ENCODE data around the gene NAV3.
A peak's percentile ranks its signal among the peaks of the same experiment; 100 is the strongest.

NAV3 gene

GRCh38 chr12:78177298-78177697 is 346.6 kb downstream of the NAV3 start:
- H3K27me3 ChIP-seq (replicated peaks in 2 of 5; ENCODE audit: control insufficient read depth in 4 of 5, insufficient read depth in 5 of 5, low read length in 4 of 5) = peaks cover 0 to 2% (median 0%) of the 10 kb centered on the region in 5 experiments
- no peak overlapping the region for H3K4me3 ChIP-seq (ENCODE audit: control insufficient read depth in 1 of 7, extremely low read depth in 1 of 7, insufficient read depth in 4 of 7, low read depth in 2 of 7, low read length in 6 of 7)
- H3K4me1 ChIP-seq (ENCODE audit: control extremely low read depth in 1 of 4, control insufficient read depth in 4 of 4, insufficient read depth in 4 of 4, low read length in 3 of 4) = no peaks in the 10 kb centered on the region
- H3K36me3 ChIP-seq (ENCODE audit: control insufficient read depth in 4 of 4, insufficient read depth in 4 of 4, low read length in 3 of 4) = no peaks in the 10 kb centered on the region
- DNase-seq = no peak
- H3K9me3 ChIP-seq (ENCODE audit: control extremely low read depth in 1 of 5, control insufficient read depth in 4 of 5, insufficient read depth in 2 of 5, low read depth in 1 of 5, low read length in 4 of 5) = no peaks in the 10 kb centered on the region
- CTCF ChIA-PET = no interaction called here
- H3K27ac ChIP-seq (ENCODE audit: insufficient read depth in 1 of 2, low read depth in 1 of 2, low read length in 2 of 2, poor library complexity in 1 of 2, severe bottlenecking in 2 of 2) = no peak overlapping the region
- WGBS (ENCODE audit: insufficient coverage) = 92% methylated on average over 2 of the region's 3 CpGs
- POLR2A ChIA-PET = no interaction called here

DNA sequence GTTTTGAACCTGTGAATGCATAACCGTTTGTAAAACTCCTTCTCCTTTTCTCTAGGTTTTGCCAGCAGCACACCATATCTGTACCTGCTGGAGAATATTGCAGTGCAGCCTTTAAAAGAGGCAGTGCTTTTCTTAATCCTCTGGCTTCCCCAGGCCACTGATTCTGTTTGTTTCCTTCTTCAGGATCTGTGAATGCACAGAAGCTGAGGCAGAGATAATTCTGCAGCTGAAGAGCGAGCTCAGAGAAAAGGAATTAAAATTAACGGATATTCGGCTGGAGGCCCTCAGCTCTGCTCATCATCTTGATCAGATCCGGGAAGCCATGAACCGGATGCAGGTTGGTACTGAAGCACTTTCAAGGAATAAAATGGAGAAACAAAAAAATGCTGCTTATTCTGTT is 348.7 kb downstream of the NAV3 start:
- CTCF ChIA-PET = no interaction called here
- WGBS (ENCODE audit: insufficient coverage) = 70% methylated on average over 6 of the region's 6 CpGs
- Histone ChIP-seq H3K4me3 (ENCODE audit: control insufficient read depth in 1 of 7, extremely low read depth in 1 of 7, insufficient read depth in 4 of 7, low read depth in 2 of 7, low read length in 6 of 7) (no peak overlapping the region), H3K9me3 (ENCODE audit: control extremely low read depth in 1 of 5, control insufficient read depth in 4 of 5, insufficient read depth in 2 of 5, low read depth in 1 of 5, low read length in 4 of 5) (no peaks in the 10 kb centered on the region), H3K36me3 (ENCODE audit: control insufficient read depth in 4 of 4, insufficient read depth in 4 of 4, low read length in 3 of 4) (no peaks in the 10 kb centered on the region), H3K4me1 (ENCODE audit: control extremely low read depth in 1 of 4, control insufficient read depth in 4 of 4, insufficient read depth in 4 of 4, low read length in 3 of 4) (no peaks in the 10 kb centered on the region), H3K27me3 (replicated peaks in 2 of 5; ENCODE audit: control insufficient read depth in 4 of 5, insufficient read depth in 5 of 5, low read length in 4 of 5) (peaks cover 0 to 2% (median 0%) of the 10 kb centered on the region in 5 experiments), H3K27ac (ENCODE audit: insufficient read depth in 1 of 2, low read depth in 1 of 2, low read length in 2 of 2, poor library complexity in 1 of 2, severe bottlenecking in 2 of 2) (no peak overlapping the region)
- POLR2A ChIA-PET = no interaction called here
- DNase-seq = no peak

DNA sequence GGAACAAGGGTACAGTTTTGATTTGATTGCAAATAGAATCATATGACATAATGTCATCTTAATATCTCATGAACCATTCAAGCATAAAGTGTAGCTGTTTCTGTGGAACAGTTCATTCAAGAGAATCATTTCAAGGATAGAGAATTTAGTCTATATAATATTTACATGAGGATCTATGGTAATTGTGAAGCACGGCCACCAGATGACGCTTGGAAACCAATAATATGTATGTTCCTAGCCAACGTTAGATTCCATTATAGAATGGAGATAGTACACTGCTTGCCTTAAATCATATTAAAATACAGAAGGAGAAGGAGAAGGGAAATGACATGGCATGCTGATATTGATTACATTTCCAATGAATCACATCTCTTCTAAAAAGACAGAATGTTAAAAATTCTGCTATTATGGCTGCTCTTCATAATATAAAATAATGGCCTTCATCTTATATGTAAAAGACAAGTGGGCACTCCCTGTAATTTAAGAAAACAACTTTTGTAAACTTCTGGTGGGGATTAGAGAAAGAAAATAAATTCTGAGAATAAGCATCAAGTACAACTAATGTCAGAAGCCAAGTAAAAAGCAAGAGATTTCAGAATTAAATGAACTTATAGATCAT is 351.0 kb downstream of the NAV3 start:
- Histone ChIP-seq H3K4me1 (ENCODE audit: control extremely low read depth in 1 of 4, control insufficient read depth in 4 of 4, insufficient read depth in 4 of 4, low read length in 3 of 4) (no peaks in the 10 kb centered on the region), H3K27me3 (replicated peaks in 2 of 5; ENCODE audit: control insufficient read depth in 4 of 5, insufficient read depth in 5 of 5, low read length in 4 of 5) (peaks cover 0 to 2% (median 0%) of the 10 kb centered on the region in 5 experiments), H3K27ac (ENCODE audit: insufficient read depth in 1 of 2, low read depth in 1 of 2, low read length in 2 of 2, poor library complexity in 1 of 2, severe bottlenecking in 2 of 2) (no peak overlapping the region), H3K4me3 (ENCODE audit: control insufficient read depth in 1 of 7, extremely low read depth in 1 of 7, insufficient read depth in 4 of 7, low read depth in 2 of 7, low read length in 6 of 7) (no peak overlapping the region), H3K9me3 (ENCODE audit: control extremely low read depth in 1 of 5, control insufficient read depth in 4 of 5, insufficient read depth in 2 of 5, low read depth in 1 of 5, low read length in 4 of 5) (no peaks in the 10 kb centered on the region), H3K36me3 (ENCODE audit: control insufficient read depth in 4 of 4, insufficient read depth in 4 of 4, low read length in 3 of 4) (no peaks in the 10 kb centered on the region)
- ChIA-PET CTCF (no interaction called here), POLR2A (no interaction called here)
- no CpG with 5 or more reads among the region's 3 CpGs for WGBS (ENCODE audit: insufficient coverage)
- DNase-seq = peak in 2 of 3 donors; percentile 25 to 26

DNA sequence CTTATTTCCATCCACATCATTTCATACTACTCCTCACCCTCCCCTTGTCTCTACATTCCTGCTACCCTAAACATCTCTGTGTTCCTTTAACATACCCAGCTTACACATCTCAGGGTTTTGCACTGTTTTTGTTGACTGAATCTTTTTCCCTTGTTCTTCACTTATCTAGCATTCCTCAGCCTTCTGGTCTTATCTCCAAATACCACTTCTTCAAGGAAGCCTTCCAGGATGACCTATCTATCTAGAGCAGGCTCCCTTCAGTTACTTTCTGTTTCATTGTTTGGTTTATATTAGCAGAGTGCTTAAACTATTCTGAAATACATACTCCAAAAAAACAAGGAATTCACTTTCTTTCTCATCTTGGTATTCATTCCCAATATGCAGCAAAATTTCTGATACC is 353.1 kb downstream of the NAV3 start:
- DNase-seq = peak in 1 of 3 donors; percentile 0
- Histone ChIP-seq H3K27me3 (replicated peaks in 2 of 5; ENCODE audit: control insufficient read depth in 4 of 5, insufficient read depth in 5 of 5, low read length in 4 of 5) (peaks cover 0 to 2% (median 0%) of the 10 kb centered on the region in 5 experiments), H3K27ac (ENCODE audit: insufficient read depth in 1 of 2, low read depth in 1 of 2, low read length in 2 of 2, poor library complexity in 1 of 2, severe bottlenecking in 2 of 2) (no peak overlapping the region), H3K4me1 (ENCODE audit: control extremely low read depth in 1 of 4, control insufficient read depth in 4 of 4, insufficient read depth in 4 of 4, low read length in 3 of 4) (no peaks in the 10 kb centered on the region), H3K36me3 (ENCODE audit: control insufficient read depth in 4 of 4, insufficient read depth in 4 of 4, low read length in 3 of 4) (no peaks in the 10 kb centered on the region), H3K9me3 (ENCODE audit: control extremely low read depth in 1 of 5, control insufficient read depth in 4 of 5, insufficient read depth in 2 of 5, low read depth in 1 of 5, low read length in 4 of 5) (no peaks in the 10 kb centered on the region), H3K4me3 (ENCODE audit: control insufficient read depth in 1 of 7, extremely low read depth in 1 of 7, insufficient read depth in 4 of 7, low read depth in 2 of 7, low read length in 6 of 7) (no peak overlapping the region)
- CTCF ChIA-PET = no interaction called here
- POLR2A ChIA-PET = no interaction called here

DNA sequence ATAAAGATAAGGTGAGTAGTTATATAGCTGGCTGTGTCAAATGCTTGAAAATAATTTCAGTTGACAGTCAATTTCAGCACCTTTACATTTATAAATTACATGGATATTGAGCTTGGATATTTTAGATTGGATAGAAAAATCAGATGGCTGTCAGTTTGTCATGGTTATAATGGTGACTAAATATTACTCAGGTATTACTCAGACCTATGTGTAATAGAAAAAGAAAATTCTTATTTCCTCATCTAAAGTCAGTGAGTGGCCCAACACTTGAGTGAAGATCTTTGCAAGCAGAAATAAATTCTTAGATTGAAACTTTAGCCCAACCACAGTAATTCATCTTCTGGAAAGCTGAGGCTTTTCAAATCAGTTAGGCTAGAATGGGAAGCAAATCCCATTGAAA is 354.4 kb downstream of the NAV3 start:
- ChIA-PET POLR2A (no interaction called here), CTCF (no interaction called here)
- no peaks in the 10 kb centered on the region for H3K4me1 ChIP-seq (ENCODE audit: control extremely low read depth in 1 of 4, control insufficient read depth in 4 of 4, insufficient read depth in 4 of 4, low read length in 3 of 4)
- H3K9me3 ChIP-seq (ENCODE audit: control extremely low read depth in 1 of 5, control insufficient read depth in 4 of 5, insufficient read depth in 2 of 5, low read depth in 1 of 5, low read length in 4 of 5) = no peaks in the 10 kb centered on the region
- peaks cover 0 to 2% (median 0%) of the 10 kb centered on the region in 5 experiments for H3K27me3 ChIP-seq (replicated peaks in 2 of 5; ENCODE audit: control insufficient read depth in 4 of 5, insufficient read depth in 5 of 5, low read length in 4 of 5)
- no peak overlapping the region for H3K27ac ChIP-seq (ENCODE audit: insufficient read depth in 1 of 2, low read depth in 1 of 2, low read length in 2 of 2, poor library complexity in 1 of 2, severe bottlenecking in 2 of 2)
- no peaks in the 10 kb centered on the region for H3K36me3 ChIP-seq (ENCODE audit: control insufficient read depth in 4 of 4, insufficient read depth in 4 of 4, low read length in 3 of 4)
- no peak overlapping the region for H3K4me3 ChIP-seq (ENCODE audit: control insufficient read depth in 1 of 7, extremely low read depth in 1 of 7, insufficient read depth in 4 of 7, low read depth in 2 of 7, low read length in 6 of 7)
- DNase-seq = no peak

GRCh38 chr12:78185651-78186050 is 355.0 kb downstream of the NAV3 start:
- peaks cover 0 to 2% (median 0%) of the 10 kb centered on the region in 5 experiments for H3K27me3 ChIP-seq (replicated peaks in 2 of 5; ENCODE audit: control insufficient read depth in 4 of 5, insufficient read depth in 5 of 5, low read length in 4 of 5)
- ChIA-PET POLR2A (no interaction called here), CTCF (no interaction called here)
- no peaks in the 10 kb centered on the region for H3K36me3 ChIP-seq (ENCODE audit: control insufficient read depth in 4 of 4, insufficient read depth in 4 of 4, low read length in 3 of 4)
- no peak overlapping the region for H3K4me3 ChIP-seq (ENCODE audit: control insufficient read depth in 1 of 7, extremely low read depth in 1 of 7, insufficient read depth in 4 of 7, low read depth in 2 of 7, low read length in 6 of 7)
- no peak overlapping the region for H3K27ac ChIP-seq (ENCODE audit: insufficient read depth in 1 of 2, low read depth in 1 of 2, low read length in 2 of 2, poor library complexity in 1 of 2, severe bottlenecking in 2 of 2)
- no peaks in the 10 kb centered on the region for H3K9me3 ChIP-seq (ENCODE audit: control extremely low read depth in 1 of 5, control insufficient read depth in 4 of 5, insufficient read depth in 2 of 5, low read depth in 1 of 5, low read length in 4 of 5)
- no peaks in the 10 kb centered on the region for H3K4me1 ChIP-seq (ENCODE audit: control extremely low read depth in 1 of 4, control insufficient read depth in 4 of 4, insufficient read depth in 4 of 4, low read length in 3 of 4)
- no CpG with 5 or more reads among the region's 2 CpGs for WGBS (ENCODE audit: insufficient coverage)
- DNase-seq = no peak

DNA sequence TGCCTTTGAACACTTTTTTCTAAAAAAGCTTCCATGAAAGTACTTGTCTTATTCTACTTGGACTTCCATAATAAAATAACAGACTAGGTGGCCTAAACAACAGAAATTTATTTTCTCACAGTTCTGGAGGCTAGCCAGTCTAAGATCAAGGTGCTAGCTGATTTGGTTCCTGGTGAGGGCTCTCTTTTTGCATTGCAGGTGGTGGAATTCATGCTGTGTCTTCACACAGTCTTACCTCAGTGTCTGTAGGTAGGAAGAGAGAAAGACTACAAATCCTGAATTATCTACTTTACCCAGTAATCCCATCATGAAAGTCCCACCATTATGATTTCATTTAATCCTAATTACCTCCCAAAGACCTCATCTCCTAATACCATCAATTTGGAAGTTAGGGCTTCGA is 356.0 kb downstream of the NAV3 start:
- no peak overlapping the region for H3K4me3 ChIP-seq (ENCODE audit: control insufficient read depth in 1 of 7, extremely low read depth in 1 of 7, insufficient read depth in 4 of 7, low read depth in 2 of 7, low read length in 6 of 7)
- H3K36me3 ChIP-seq (ENCODE audit: control insufficient read depth in 4 of 4, insufficient read depth in 4 of 4, low read length in 3 of 4) = no peaks in the 10 kb centered on the region
- CTCF ChIA-PET = no interaction called here
- no peaks in the 10 kb centered on the region for H3K27me3 ChIP-seq (replicated peaks in 2 of 5; ENCODE audit: control insufficient read depth in 4 of 5, insufficient read depth in 5 of 5, low read length in 4 of 5)
- POLR2A ChIA-PET = no interaction called here
- no peaks in the 10 kb centered on the region for H3K4me1 ChIP-seq (ENCODE audit: control extremely low read depth in 1 of 4, control insufficient read depth in 4 of 4, insufficient read depth in 4 of 4, low read length in 3 of 4)
- H3K9me3 ChIP-seq (ENCODE audit: control extremely low read depth in 1 of 5, control insufficient read depth in 4 of 5, insufficient read depth in 2 of 5, low read depth in 1 of 5, low read length in 4 of 5) = no peaks in the 10 kb centered on the region
- no peak for DNase-seq
- 80% methylated on average over 1 of the region's 1 CpG for WGBS (ENCODE audit: insufficient coverage)
- no peak overlapping the region for H3K27ac ChIP-seq (ENCODE audit: insufficient read depth in 1 of 2, low read depth in 1 of 2, low read length in 2 of 2, poor library complexity in 1 of 2, severe bottlenecking in 2 of 2)
